Uterus (tissue), 4 donors: Measurements from ENCODE around the gene DNM3. TPM values are rescaled to one million over a fixed set of nuclear protein-coding genes. Genes with fewer than 3 reads are reported as not detected.

Experiments
- DNase-seq, 2 donors: peaks; one replicate each; pipeline ENCODE4 v3.0.0-alpha.2; 2019 to 2020
- H3K27ac ChIP-seq, 2 donors: fragments of 200-600 bp; sonication (generic); 1 replicate in 1 of 2; 2 replicates in 1 of 2; pipeline ENCODE4 v1.5.1; 2016 to 2018
- H3K27me3 ChIP-seq, 2 donors: fragments of 200-600 bp; sonication (generic); one replicate each; pipeline ENCODE4 v1.5.1; 2018 to 2019; ENCODE audit warnings: control low read depth in 1 of 2
- H3K36me3 ChIP-seq, 2 donors: fragments of 200-600 bp; sonication (generic); one replicate each; pipeline ENCODE4 v1.5.1; 2019; ENCODE audit warnings: control low read depth in 1 of 2
- H3K4me1 ChIP-seq, 2 donors: fragments of 200-600 bp; sonication (generic); one replicate each; pipeline ENCODE4 v1.5.1; 2018 to 2019; ENCODE audit warnings: control low read depth in 1 of 2
- H3K4me3 ChIP-seq, 2 donors: fragments of 200-600 bp; sonication (generic); 1 replicate in 1 of 2; 2 replicates in 1 of 2; pipeline ENCODE4 v1.5.1; 2018 to 2019; ENCODE audit warnings: mild to moderate bottlenecking in 1 of 2
- H3K9me3 ChIP-seq, 2 donors: fragments of 200-600 bp; sonication (generic); one replicate each; pipeline ENCODE4 v1.5.1; 2019; ENCODE audit warnings: control low read depth in 1 of 2
- CTCF ChIP-seq, 4 experiments: fragments of 200-600 bp in 2 of 4; fragments of 450-650 bp in 2 of 4; sonication (generic) in 2 of 4; IDR thresholded peaks; one replicate each; pipeline ENCODE4 v1.5.1; 2016 to 2019; ENCODE audit warnings: antibody characterized with exemption in 4 of 4, mild to moderate bottlenecking in 2 of 4, moderate library complexity in 1 of 4
- POLR2A ChIP-seq, 2 donors: fragments of 450-650 bp; IDR thresholded peaks; one replicate each; pipeline ENCODE4 v1.6.1; 2016; ENCODE audit warnings: antibody characterized with exemption in 2 of 2, mild to moderate bottlenecking in 1 of 2, moderate library complexity in 1 of 2
- intact Hi-C: fragments of 100-400 bp; cut with DNase I; formaldehyde crosslinking; loops from one replicate; pipeline ENCODE4 v1.15.1; 2023; ENCODE audit warnings: low total_unique reads
- total RNA-seq, 4 donors: library from RNA; depleted of rRNA in 3 of 4; stranded (reverse); fragments of >200 nt in 3 of 4; gene quantifications; one replicate each; pipeline versions ENCODE4 v1.1.0 to v1.2.4, GENCODE V29; 2014 to 2023
- donor health status: DM: yes; HTN: yes; CAD: no.

DNM3 gene
- total RNA-seq, 4 donors from 2014 or later = 4.7 to 49.2 (median 14.6) TPM

- Histone ChIP-seq H3K27me3 (no peaks in the 10 kb centered on the region), H3K9me3 (no peaks in the 10 kb centered on the region), H3K4me3 (no peak overlapping the region), H3K4me1 (no peaks in the 10 kb centered on the region), H3K36me3 (no peaks in the 10 kb centered on the region), H3K27ac (no peak overlapping the region)
- no peak for DNase-seq
- TF ChIP-seq POLR2A (IDR thresholded peaks at IDR 0.05) = no peak
- TF ChIP-seq CTCF (IDR thresholded peaks at IDR 0.05) = no peak
- intact Hi-C loops = no loop called here
Observed at GRCh38 chr1:172224871-172225270, 383.6 kb downstream of the DNM3 start.

GRCh38 chr1:172229942-172230341, 388.6 kb downstream of the DNM3 start:
- Histone ChIP-seq H3K27ac (no peak overlapping the region), H3K27me3 (no peaks in the 10 kb centered on the region), H3K9me3 (no peaks in the 10 kb centered on the region), H3K36me3 (no peaks in the 10 kb centered on the region), H3K4me1 (no peaks in the 10 kb centered on the region), H3K4me3 (no peak overlapping the region)
- intact Hi-C loops = no loop called here
- TF ChIP-seq CTCF (IDR thresholded peaks at IDR 0.05) (no peak), POLR2A (IDR thresholded peaks at IDR 0.05) (no peak)
- no peak for DNase-seq

DNA sequence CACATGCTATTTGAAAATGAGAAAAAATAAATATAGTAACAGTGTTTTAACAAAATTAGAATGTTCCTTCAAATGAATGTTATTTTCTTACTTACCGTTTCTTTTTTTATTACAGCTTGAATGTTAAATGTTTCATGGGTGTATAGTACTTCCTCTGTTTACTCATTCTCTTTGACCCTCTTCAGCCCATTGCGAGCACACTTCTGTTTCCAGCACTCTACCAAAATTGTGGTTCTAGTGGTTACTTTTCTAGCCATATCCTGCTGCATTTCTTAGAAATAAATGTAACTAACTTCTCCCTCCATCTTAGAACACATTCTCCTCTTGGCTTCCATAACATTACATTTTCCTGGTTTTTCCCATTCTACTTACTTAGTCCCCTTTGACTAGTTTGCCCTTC, 389.2 kb downstream of the DNM3 start:
- Histone ChIP-seq H3K27me3 (no peaks in the 10 kb centered on the region), H3K9me3 (no peaks in the 10 kb centered on the region), H3K36me3 (no peaks in the 10 kb centered on the region), H3K4me3 (no peak overlapping the region), H3K27ac (no peak overlapping the region), H3K4me1 (no peaks in the 10 kb centered on the region)
- TF ChIP-seq CTCF (IDR thresholded peaks at IDR 0.05) (no peak), POLR2A (IDR thresholded peaks at IDR 0.05) (no peak)
- DNase-seq = no peak
- intact Hi-C loops = no loop called here

DNA sequence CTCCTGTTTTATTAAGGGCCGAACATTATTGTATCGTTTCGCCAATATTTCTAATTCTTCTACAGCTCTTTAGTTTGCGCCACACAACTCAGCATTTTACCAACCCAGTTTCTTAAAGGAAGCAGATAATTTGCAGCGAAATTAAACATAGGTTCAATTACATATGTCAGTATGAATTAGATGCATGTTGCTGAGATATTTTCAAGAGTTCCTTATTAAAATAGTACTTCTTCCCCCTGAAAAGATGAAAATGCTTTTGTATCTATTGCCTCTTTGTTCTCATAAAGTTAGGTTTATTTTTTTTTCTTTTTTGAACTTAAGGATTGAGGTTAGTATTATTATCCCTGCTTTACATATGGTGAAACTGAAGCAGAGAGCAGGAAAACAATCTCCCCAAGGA, 395.7 kb downstream of the DNM3 start:
- Histone ChIP-seq H3K4me1 (no peaks in the 10 kb centered on the region), H3K36me3 (no peaks in the 10 kb centered on the region), H3K27me3 (no peaks in the 10 kb centered on the region), H3K4me3 (no peak overlapping the region), H3K27ac (no peak overlapping the region), H3K9me3 (no peaks in the 10 kb centered on the region)
- TF ChIP-seq CTCF (IDR thresholded peaks at IDR 0.05) (no peak), POLR2A (IDR thresholded peaks at IDR 0.05) (no peak)
- intact Hi-C loops = no loop called here
- no peak for DNase-seq

GRCh38 chr1:172238158-172238557, 396.9 kb downstream of the DNM3 start:
- H3K4me3 ChIP-seq = no peak overlapping the region
- TF ChIP-seq POLR2A (IDR thresholded peaks at IDR 0.05) (no peak), CTCF (IDR thresholded peaks at IDR 0.05) (no peak)
- H3K9me3 ChIP-seq = no peaks in the 10 kb centered on the region
- DNase-seq = no peak
- H3K4me1 ChIP-seq = no peaks in the 10 kb centered on the region
- no peaks in the 10 kb centered on the region for H3K27me3 ChIP-seq
- intact Hi-C loops = no loop called here
- H3K27ac ChIP-seq = no peak overlapping the region
- no peaks in the 10 kb centered on the region for H3K36me3 ChIP-seq
